ENCODE results near the gene TPP2. TPM values are rescaled to one million over a fixed set of nuclear protein-coding genes. Genes with fewer than 3 reads are reported as not detected.

TPP2 gene
- total RNA-seq, 1 experiment from 2014 or later: 31.6 TPM

DNA sequence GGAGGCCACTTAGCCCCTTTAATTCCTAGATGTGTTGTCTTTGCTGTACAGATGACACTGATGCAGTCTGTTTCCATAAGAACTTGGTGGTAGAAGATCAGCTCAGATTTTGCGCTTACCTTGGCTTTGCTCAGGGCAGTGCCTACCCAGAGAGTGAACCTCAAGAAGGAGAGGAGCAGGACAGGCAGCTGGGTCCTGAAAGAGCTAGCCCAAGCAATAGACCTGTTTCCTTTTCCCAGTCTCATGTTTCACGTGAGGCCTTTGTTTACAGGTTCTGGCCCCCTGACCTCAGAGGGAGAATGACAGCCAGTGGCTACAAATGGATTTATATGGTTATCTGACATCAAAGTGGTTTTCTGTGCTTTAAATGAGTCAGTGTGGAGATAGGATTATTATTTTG lies 58.0 kb downstream of the TPP2 start:
- Histone ChIP-seq H3K36me3 (ENCODE audit: control insufficient read depth, insufficient read depth, low read length) (no peaks in the 10 kb centered on the region; the same call in 1 of the 2 replicates), H3K4me3 (ENCODE audit: low read depth in 2 of 2, low read length in 2 of 2) (no peak overlapping the region), H3K27ac (ENCODE audit: low read length) (no peak overlapping the region), H3K9me3 (ENCODE audit: control insufficient read depth, insufficient read depth, low read depth, low read length) (no peaks in the 10 kb centered on the region), H3K27me3 (ENCODE audit: control insufficient read depth, insufficient read depth, low read length) (no peaks in the 10 kb centered on the region), H3K4me1 (ENCODE audit: control insufficient read depth, insufficient read depth, low read length) (peaks cover 3% of the 10 kb centered on the region; the same call in 1 of the 2 replicates)
- CTCF ChIA-PET: no interaction called here
- no peak for TF ChIP-seq TCF7L2 (IDR thresholded peaks at IDR 0.05; ENCODE audit: low read depth, low read length)
- TF ChIP-seq, protein P1, sequence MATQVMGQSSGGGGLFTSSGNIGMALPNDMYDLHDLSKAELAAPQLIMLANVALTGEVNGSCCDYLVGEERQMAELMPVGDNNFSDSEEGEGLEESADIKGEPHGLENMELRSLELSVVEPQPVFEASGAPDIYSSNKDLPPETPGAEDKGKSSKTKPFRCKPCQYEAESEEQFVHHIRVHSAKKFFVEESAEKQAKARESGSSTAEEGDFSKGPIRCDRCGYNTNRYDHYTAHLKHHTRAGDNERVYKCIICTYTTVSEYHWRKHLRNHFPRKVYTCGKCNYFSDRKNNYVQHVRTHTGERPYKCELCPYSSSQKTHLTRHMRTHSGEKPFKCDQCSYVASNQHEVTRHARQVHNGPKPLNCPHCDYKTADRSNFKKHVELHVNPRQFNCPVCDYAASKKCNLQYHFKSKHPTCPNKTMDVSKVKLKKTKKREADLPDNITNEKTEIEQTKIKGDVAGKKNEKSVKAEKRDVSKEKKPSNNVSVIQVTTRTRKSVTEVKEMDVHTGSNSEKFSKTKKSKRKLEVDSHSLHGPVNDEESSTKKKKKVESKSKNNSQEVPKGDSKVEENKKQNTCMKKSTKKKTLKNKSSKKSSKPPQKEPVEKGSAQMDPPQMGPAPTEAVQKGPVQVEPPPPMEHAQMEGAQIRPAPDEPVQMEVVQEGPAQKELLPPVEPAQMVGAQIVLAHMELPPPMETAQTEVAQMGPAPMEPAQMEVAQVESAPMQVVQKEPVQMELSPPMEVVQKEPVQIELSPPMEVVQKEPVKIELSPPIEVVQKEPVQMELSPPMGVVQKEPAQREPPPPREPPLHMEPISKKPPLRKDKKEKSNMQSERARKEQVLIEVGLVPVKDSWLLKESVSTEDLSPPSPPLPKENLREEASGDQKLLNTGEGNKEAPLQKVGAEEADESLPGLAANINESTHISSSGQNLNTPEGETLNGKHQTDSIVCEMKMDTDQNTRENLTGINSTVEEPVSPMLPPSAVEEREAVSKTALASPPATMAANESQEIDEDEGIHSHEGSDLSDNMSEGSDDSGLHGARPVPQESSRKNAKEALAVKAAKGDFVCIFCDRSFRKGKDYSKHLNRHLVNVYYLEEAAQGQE (IDR thresholded peaks at IDR 0.05; ENCODE audit: insufficient read depth in 1 of 2, low read depth in 2 of 2, low read length in 1 of 2): no peak
- TF ChIP-seq, protein P2, sequence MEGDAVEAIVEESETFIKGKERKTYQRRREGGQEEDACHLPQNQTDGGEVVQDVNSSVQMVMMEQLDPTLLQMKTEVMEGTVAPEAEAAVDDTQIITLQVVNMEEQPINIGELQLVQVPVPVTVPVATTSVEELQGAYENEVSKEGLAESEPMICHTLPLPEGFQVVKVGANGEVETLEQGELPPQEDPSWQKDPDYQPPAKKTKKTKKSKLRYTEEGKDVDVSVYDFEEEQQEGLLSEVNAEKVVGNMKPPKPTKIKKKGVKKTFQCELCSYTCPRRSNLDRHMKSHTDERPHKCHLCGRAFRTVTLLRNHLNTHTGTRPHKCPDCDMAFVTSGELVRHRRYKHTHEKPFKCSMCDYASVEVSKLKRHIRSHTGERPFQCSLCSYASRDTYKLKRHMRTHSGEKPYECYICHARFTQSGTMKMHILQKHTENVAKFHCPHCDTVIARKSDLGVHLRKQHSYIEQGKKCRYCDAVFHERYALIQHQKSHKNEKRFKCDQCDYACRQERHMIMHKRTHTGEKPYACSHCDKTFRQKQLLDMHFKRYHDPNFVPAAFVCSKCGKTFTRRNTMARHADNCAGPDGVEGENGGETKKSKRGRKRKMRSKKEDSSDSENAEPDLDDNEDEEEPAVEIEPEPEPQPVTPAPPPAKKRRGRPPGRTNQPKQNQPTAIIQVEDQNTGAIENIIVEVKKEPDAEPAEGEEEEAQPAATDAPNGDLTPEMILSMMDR (IDR thresholded peaks at IDR 0.05): no peak
- TF ChIP-seq POLR2AphosphoS5 (IDR thresholded peaks at IDR 0.05; ENCODE audit: low read depth, low read length): no peak
- TF ChIP-seq SIN3A (IDR thresholded peaks at IDR 0.05; ENCODE audit: borderline replicate concordance, insufficient read depth, low read depth, low read length): no peak
- BruUV-seq (replicated peaks): no TSS peak
- ATAC-seq: no peak
- no peak for DNase-seq (ENCODE audit: low read depth, low spot score)
- intact Hi-C loops (cut with micrococcal nuclease; ENCODE audit: unreplicated experiment) (no loop called here), in situ Hi-C loops (cut with HindIII; ENCODE audit: low pct_unique_long_range_greater_than_20kb, low sequenced_read_pairs) (no loop called here)
- POLR2A ChIA-PET: no interaction called here

DNA sequence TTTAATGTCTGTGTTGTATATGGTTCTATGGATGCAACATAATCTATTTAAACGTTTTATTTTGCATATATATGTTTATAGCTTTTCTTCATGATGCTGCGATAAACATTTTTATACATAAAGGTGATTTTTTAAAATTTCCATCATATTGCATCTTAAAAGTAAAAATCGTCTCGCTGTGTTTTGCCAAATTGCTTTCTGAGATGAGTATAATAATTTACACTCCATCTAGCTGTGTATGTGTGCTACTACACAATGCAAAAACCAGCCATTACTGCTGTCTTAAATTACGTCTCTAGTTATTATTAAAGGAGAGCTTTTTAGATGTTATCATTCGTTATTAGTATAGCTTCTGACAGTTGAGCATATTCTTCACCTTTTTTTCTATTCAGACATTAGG lies 60.8 kb downstream of the TPP2 start:
- in situ Hi-C loops (cut with HindIII; ENCODE audit: low pct_unique_long_range_greater_than_20kb, low sequenced_read_pairs): no loop called here

More for the DNA sequence above, 60.8 kb downstream of the TPP2 start:
- intact Hi-C loops (cut with micrococcal nuclease; ENCODE audit: unreplicated experiment): no loop called here
- Histone ChIP-seq H3K4me3 (ENCODE audit: low read depth in 2 of 2, low read length in 2 of 2) (no peak overlapping the region), H3K27me3 (ENCODE audit: control insufficient read depth, insufficient read depth, low read length) (no peaks in the 10 kb centered on the region), H3K27ac (ENCODE audit: low read length) (no peak overlapping the region), H3K36me3 (ENCODE audit: control insufficient read depth, insufficient read depth, low read length) (no peaks in the 10 kb centered on the region), H3K4me1 (ENCODE audit: control insufficient read depth, insufficient read depth, low read length) (no peaks in the 10 kb centered on the region), H3K9me3 (ENCODE audit: control insufficient read depth, insufficient read depth, low read depth, low read length) (no peaks in the 10 kb centered on the region)
- CTCF ChIA-PET: no interaction called here
- no peak for DNase-seq (ENCODE audit: low read depth, low spot score)
- no peak for ATAC-seq
- no peak for TF ChIP-seq TCF7L2 (IDR thresholded peaks at IDR 0.05; ENCODE audit: low read depth, low read length)
- TF ChIP-seq, protein P1 (IDR thresholded peaks at IDR 0.05; ENCODE audit: insufficient read depth in 1 of 2, low read depth in 2 of 2, low read length in 1 of 2): no peak
- TF ChIP-seq, protein P2 (IDR thresholded peaks at IDR 0.05): no peak
- TF ChIP-seq SIN3A (IDR thresholded peaks at IDR 0.05; ENCODE audit: borderline replicate concordance, insufficient read depth, low read depth, low read length): no peak
- no peak for TF ChIP-seq POLR2AphosphoS5 (IDR thresholded peaks at IDR 0.05; ENCODE audit: low read depth, low read length)
- no TSS peak for BruUV-seq (replicated peaks)
- POLR2A ChIA-PET: no interaction called here

All from Panc1 (cell line).